Activated gamma-delta T cell treated with Interleukin-2 at 50 U/mL for 16 hours (primary cell): ENCODE measurements around the gene CCNL1.
"Not testable (repeated sequence)": the region's sequence is repeated elsewhere in the genome, so short reads cannot be mapped to it uniquely, and the experiment has no call there.

Source experiments
- DNase-seq: peaks from one replicate; pipeline ENCODE4 v3.0.0-alpha.2; 2020

The CCNL1 gene

DNA sequence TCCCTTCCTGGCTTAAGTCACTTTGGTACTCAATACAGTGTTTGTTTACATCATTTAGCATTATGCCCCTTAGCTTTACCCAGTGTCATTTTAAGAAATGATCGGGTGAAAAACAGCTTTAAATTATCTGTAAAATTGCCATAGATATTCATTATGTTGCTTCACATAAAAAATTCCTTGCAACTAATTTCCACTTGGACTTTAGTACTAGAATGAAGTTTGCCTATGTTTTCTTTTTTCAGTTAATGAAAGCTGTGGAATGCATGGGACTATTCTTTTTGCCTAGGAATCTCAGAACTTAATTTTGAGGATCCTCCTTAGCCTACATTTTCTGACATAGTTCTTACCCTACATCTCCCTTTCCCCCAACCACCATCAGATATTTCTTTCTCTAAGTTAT is 38.4 kb downstream of the CCNL1 start:
- DNase-seq: no peak

DNA sequence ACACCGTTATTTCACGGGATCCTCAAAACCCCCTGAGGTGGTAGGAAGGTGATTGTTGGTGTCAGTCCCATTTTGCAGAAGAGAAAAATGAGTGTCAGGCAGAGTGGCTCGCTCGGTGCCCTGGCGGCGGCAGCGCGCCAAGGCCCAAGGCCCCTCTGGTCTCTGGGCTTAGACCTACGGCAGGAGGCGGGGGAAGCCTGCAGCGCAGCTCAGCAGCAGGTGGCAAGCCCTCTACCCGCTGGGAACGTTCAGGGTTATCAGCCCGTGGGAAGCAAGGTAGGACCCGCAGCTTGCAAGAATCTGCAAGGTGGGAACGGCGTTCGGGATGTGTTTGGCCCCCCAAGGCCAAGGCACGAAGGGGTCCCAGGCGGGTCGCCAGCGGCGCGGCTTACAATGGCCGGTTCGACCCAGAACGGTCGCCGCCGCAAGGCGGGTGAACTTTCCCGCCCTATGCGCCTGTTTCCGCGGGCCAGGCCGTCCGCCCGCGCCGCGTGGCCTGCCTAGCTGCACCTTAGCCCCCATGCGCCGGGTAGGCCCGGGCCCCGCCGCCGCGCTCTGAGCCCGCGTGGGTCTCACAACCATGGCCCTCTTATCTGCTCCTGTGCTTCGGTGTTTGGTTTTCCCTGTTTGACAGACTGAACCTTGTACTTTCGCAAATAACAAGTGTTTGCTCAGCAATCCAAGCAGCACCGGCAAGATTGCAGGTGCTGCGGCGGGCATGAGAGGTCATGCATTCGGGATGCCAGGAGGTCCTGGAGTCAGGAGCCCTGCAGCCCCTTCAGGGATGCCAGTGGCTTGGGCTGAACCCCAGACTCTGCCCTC is 39.7 kb downstream of the CCNL1 start:
- no peak for DNase-seq

DNA sequence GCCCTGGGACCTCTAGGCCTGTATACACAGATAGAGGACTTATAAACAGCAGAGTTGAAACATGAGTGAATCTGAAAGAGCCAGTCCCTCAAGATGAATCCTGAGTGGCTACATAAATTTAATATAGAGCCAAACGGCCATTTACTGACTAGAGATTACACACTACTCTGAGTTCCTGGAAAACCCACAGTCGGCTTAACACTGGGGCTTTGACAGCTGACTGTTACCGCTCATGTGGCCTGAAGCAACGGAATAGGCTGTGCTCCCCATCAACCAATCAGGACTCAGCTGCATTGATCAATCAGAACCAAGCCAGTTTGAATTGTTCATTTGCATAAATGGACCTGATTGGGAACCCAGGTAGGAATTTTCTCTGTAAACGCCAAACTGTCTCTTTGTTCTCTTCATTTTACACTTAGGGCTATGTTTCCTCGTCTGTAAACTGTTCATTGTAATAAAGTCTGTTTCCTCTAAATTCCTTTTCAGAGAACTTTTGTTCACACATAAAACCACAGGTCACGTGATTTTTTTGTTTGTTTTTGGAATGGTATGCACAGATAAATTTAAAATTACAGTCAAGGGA is 40.5 kb downstream of the CCNL1 start:
- peak; percentile 41 for DNase-seq

DNA sequence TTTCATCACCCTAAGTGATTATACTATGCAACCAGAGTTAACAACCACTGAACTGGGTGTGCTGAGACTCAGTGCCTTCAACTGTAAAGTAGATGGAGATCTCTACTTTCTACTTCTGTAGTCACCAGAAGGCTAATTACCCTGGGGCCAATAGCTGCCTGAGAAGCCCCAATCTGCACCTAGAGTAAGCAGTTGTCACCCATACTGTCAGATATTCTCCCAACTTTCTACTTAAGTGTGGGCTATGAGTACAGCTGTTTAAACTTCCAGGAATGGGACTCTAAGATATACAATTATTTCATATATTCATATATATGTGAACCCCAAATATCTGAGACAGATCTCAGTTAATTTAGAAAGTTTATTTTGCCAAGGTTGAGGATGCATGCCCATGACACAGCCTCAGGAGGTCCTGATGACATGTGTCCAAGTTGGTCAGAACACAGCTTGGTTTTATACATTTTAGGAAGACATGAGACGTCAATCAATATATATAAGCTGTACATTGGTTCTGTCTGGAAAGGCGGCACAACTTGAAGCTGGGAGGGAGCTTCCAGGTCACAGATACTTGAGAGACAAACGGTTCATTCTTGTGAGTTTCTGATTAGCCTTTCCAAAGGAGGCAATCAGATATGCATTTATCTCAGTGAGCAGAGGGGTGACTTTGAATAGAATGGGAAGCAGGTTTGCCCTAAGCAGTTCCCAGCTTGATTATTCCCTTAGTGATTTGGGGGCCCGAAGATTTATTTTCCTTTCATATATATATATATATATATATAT is 41.9 kb downstream of the CCNL1 start:
- DNase-seq: no peak

DNA sequence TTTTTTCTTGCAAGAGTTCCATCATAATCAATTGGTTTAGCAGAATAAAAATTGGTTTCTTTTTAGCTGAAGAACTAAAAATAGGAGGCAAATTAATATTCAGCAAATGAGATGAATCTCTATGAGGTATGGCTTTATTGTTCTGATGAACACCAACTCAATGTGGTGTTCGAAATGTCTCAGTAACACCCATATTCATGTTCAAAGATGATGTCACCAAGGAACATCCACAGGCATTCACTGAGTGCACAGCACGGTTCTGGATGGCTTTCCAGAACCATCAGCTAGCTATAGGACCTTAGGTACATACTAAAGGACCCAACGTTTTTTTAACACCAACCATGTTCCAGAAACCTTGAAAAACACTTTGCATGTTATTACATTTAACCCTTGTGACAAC is 42.7 kb downstream of the CCNL1 start:
- no peak for DNase-seq

DNA sequence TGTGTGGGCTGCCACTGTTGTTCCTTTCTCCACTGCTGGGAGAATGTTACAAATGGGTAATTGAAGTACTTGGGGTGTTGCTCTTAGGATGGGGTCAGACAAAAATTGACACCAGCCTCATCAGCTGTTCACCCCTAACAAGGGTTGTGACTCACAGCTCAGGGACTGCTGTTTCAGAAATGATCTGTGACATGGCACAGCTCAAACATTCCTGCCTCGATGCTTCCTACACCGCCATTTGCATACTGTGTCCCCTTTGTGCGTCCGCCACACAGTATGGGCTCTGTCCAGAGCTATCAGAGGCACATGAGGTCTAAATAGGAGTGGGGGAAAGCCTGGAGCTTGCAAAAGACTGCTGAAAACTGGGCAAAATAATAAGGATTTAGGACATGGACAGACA is 43.9 kb downstream of the CCNL1 start:
- no peak for DNase-seq

DNA sequence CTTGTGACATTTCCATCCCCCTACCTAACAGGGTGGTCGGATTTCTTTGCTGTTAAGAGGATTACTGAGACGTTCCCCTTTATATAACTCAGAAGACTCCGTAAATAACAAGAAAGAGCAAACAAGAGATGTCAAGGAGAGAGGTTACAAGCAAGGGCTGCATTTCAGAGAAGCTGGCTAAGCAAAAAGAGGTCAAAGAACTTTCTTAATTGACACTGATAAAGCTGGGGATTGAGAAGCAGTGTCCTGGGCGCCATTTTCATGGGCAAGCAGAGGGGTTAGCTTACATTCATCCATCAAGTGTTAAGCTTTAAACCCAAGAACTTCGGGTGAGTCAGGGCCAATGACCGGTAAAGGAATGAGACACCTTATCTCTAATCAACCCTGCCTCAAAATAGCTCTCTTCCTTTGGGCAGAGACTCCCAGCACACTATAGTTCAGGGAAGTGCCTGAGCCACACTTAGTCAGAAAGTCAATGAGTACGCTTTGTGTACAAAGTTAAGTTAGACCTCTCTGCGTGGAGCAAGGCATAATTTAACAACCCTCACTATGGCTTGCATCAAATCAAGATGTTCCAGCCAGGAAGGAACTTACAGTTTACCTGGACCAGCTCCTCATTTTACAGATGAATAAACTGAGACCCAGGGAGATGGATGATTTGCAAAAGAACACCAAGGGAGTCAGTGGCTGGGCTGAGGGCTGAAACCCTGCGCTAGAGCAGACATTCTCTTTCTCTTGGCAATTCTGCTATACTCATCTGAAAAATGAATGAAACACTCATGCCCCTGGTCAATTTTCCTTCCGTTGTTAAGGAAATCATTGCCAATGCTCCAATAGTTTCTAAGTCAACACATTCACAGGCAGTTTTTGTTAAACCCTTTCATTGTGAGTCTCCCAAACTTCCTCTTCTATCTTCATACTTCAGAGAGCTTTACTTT is 44.6 kb downstream of the CCNL1 start:
- DNase-seq: no peak

DNA sequence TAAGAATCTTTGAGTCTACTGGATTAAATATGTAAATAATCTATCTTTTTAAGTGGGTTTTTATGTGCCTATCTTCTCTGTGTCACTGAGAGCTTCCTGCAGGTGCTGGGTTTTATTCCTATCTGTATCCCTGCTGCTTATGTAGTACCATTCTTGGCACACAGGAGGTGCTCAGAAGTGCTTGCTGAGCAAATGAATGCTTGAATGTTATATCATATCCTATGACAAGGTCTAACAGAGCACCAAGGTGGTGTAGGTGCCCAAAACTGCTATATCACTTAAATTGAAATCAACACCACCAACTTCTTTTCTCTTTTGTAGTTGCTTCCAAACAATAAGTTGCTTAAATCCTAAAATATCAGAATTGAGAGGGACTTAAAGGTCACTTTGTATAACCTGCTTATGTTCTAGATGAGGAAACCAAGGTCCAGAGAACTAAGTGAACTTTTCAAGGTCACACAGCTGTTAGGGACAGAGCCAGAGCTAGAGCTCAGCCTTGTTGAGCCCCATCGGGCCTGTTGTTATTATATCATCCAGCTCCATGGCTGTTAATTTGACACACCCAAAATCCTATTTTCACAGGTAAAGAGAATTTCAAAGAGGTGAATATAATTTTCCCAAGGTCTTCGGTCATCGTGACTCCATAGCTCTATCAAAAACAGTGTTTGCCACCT is 46.0 kb downstream of the CCNL1 start:
- no peak for DNase-seq

DNA sequence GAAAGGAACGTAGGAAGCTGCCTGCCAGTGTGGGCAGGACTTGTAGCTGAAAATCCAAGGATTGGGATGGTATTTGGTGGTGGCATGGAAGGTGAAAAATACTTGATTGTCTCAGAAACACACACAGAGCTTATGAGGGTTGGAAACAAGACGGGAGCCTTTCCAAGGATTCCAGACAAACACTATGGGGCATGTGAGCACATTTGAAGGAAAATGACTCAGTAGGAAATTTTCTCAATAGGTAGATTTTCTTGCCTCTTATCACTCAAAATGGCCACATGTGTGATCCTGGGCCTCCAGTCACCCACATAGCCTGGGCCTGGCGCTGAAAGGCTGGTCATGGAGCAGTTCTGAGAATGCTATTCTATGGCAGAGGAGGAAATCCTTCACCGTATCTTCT is 47.4 kb downstream of the CCNL1 start:
- DNase-seq: no peak

DNA sequence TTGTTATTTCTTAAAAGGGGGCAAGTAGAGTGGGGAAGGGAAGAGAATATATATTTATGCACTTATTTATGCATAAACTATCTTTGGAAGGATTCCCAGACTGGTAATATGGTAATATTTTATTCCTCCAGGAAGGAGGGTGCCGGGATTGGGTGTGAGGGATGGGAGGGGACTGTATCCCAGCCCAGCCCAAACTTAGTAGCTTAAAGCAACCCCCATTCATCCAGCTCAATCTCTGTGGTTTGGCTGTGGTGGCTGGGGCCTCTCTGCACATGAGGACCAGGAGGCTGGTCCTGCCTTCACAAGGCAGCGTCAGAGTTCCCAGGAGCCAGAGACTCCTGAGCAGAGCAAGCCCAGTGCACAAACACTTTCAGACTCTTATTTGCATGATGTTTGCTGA is 48.4 kb downstream of the CCNL1 start:
- DNase-seq: no peak

DNA sequence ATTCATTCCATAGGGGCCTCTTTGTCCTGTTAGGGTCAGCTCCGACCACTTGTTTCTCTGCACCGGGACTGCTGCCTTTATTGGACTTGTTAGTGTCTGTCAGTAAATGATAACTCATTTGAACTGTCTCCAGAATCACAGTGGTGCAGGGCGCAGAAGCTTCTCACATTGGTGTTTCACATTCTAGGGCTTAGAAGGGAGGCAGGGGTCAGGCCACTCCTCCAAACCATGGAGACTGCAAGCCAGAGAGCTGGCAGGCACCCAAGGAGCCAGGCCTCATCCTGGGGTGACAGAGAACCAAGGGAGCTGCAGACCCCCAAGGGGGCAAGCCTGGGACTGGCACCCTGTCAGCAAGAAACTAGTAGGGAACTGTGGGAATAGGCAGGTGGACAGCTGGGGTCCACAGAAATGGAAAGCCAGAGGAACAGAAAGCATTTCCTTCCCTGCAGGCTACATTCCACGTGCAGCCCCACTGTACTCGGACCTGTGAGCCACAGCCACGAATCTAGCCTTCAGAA is 49.1 kb downstream of the CCNL1 start:
- DNase-seq: no peak

DNA sequence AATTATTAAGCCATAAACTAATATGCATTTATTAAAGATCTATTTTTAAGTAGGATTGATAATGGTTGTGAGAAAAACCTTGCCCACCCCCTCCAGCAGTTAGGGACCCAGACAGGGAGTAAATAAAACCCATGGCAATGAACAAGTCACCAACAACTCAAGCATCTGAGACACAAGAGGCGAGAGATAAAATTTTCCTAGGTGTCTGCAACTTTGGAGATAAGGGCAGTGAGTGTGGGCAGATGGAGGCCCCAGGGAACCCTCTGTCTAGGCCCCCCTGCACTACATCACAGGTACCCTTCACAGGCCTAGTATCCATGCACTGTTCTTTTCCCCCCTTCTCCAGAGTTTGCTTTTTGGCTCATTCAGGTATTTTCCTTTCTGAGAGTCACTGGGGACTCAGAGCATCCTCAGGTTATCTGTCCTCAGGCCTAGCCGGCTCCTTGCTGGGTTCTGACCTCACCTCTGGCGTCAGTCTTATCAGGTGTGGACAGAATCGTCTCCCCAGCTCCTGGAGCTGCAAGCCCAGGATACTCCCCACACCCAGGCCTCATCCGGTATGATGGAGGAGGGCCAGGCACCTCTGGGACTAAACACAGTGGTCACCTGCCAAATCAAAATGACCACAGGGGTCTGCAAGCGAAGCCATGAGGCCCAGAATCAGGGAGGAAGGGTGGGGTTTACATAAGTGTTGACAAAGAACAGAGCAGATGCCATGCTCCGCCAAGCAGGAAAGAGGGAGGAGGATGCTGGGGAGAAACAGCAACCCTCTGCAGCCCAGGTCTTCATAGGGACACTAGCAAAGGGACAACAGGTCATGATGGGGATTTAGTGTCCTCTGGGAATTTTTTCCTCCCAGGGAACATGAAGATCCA is 50.4 kb downstream of the CCNL1 start:
- DNase-seq: no peak

DNA sequence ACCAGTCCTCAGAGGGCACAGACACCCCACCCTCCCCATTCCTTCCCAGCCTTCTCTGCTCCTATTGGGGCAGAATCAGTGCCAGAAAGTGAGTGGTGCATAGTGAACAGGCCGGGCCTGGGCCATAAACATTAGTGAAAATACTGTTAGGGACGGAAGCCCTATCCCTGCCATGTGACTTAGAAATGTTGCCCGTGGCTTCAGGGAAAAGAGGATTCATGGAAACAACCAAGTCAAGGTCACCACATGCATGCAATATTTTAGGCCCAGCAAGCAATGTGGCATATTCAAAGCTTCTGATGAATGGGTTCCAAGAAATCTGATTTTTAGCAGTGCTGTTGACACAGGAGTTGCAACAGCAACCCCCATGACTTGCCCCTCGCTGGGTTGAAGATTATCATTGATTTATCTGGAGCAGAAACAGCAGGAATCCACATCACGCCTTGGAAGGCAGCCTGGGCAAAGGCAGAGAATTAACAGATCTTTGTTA is 52.3 kb downstream of the CCNL1 start:
- no peak for DNase-seq

DNA sequence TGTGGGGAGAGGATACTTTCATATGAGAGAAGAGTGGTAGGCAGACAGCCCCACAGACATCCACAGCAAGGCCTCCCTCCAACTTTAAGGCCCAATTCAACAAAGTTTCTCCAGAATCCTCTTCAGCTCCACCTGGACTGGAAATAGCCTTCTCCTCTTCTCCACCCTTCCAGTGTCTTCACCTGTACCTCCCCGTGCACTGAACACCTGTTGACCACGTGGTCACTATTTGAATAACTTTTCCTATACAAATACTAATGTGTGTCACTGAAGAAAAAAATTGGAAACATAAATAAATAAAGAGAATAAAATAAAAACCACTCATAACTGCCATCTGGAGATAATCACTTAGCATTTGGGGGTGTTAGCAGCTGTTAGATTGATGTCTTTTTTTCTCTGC is 52.9 kb downstream of the CCNL1 start:
- no peak for DNase-seq

DNA sequence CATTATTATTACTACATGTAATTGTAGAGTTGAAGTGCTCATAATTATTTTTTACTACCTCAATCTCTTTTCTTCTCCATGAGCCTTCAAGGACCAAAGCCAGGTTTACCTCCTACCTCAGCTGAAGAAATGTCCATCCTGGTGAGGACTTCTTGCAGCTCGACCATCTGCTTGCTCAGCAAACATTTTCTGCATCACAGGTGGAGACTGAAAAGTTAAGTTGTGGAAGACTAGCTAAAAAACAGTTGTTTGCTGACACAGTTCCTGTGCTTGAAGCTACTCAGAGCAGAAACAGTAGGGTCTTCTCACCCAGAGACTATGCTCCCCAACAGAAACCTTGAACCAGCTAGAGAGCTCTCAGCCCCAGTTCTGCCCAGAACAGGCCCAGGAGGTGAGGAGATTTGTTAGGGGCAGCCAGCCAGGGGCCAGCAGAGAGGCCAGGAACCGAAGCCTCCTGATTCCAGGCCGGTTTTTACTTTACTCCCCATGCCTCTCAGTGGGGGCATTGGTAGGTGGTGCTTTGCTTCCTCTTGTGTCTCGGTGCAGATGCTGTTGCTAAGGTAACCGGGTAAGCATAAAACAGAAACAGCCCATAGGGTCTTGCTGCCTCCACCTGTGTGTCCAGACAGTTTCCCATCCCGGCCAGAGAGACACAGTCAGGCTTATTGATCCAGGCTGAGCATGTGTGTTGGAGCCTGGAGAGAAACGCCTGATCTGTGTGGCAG is 54.9 kb downstream of the CCNL1 start:
- no peak for DNase-seq

DNA sequence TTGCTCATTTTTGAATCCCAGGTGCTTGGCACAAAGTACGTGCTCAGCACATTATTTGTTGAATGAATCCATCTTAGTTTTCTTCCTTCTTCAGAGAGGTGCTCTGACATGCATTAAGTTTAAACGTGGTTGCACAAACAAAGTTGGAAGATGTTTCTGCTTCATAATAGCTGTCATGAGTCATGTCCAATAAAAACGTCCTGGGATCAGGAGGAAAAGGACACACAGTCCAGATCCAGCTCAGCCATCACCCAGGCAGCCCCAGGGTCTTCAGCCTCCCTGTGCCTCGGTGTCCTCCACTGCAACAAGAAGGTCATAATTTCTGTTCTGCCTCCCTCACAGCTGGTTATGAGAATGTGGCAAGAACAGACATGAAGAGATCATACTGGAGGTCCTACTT is 55.4 kb downstream of the CCNL1 start:
- DNase-seq: no peak

DNA sequence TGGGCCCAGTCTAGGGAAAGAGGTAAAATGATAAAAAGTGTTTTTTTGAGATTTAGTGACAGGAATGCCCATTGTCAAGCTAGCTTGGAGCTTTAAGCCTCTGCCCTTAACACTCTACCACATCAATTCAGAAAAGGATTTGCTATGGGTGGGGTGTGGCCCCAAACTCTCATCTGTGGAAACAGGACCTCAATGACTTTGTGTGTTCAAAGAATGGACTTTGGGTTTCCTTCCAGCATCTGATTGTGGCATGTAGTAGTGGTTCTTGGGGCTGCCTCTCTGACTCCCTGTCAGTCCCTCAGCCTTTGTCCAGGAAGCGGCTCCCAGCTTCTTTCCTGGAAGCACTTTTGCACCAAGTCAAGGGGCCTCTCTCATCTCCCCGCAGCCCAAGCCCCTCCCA is 56.1 kb downstream of the CCNL1 start:
- no peak for DNase-seq

DNA sequence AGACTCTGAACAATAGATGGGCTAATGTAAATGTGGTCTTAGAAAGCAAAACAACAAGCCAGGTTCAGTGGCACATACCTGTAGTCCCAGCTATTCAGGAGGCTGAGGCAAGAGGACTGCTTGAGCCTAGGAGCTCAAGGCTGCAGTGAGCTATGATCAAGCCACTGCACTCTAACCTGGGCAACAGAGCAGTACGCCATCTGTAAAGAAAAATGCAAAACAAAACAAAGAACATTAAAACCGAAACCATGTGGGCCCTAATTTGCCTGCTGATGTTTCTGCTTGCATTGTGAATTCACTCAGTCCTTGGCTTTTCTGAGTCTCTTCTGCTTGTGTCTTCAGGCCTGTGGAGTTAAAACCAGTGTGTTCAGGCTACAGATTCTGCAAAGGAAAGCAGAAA is 56.7 kb downstream of the CCNL1 start:
- no peak for DNase-seq

DNA sequence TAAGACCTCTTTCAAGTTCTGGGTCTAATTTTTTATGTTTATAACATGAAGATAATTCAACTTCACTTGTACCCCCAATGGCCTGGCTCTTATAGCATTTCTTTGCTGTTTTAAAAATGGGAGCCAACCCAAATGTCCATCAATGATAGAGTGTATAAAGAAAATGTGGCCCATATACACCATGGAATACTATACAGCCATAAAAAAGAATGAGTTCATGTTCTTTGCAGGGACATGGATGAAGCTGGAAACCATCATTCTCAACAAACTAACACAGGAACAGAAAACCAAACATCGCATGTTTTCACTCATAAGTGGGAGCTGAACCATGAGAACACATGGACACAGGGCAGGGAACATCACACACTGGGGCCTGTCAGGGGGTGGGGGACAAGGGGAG is 57.4 kb downstream of the CCNL1 start:
- DNase-seq: not testable (repeated sequence)

DNA sequence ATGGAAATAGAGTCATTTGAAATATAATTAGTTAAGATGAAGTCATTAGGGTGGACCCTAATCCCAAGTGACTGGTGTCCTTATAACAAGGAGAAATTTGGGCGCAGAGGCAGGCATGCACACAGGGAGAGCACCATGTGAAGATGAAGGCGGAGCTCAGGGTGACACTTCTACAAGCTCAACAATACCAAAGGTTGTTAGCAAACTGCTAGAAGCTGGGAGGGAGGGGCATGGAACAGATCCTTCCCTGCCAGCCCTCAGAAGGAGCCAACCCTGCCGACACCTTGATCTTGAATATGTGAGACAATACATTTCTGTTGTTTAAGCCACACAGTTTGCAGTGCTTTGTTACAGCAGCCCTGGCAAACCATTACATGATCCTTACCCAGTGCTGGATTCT is 57.8 kb downstream of the CCNL1 start:
- DNase-seq: no peak
